OCI-LY1 (cell line): ENCODE measurements around the gene WDR5B.

Source experiments
- H2AFZ ChIP-seq: fragments of 200-600 bp; sonication (generic), shearing (Covaris generic); 2 replicates; pipeline ENCODE4 v1.6.0; 2014; ENCODE audit warnings: antibody characterized with exemption, mild to moderate bottlenecking, low read length
- H3F3A ChIP-seq: fragments of 200-600 bp; sonication (generic), shearing (Covaris generic); 2 replicates; pipeline ENCODE4 v1.6.0; 2014; ENCODE audit warnings: mild to moderate bottlenecking, antibody characterized with exemption, low read length, moderate library complexity; ENCODE audit not compliant: insufficient read depth
- H3K27ac ChIP-seq: fragments of 200-600 bp; sonication (generic); 2 replicates; pipeline ENCODE4 v1.5.1; 2014; ENCODE audit warnings: low read length, mixed run types, mild to moderate bottlenecking, low read depth; ENCODE audit not compliant: poor library complexity, severe bottlenecking
- H3K27me3 ChIP-seq: fragments of 200-600 bp; sonication (generic); 2 replicates; pipeline ENCODE4 v1.6.0; 2014; ENCODE audit warnings: antibody characterized with exemption, mild to moderate bottlenecking, low read length, moderate library complexity; ENCODE audit not compliant: insufficient read depth
- H3K36me3 ChIP-seq: fragments of 200-600 bp; sonication (generic); 2 replicates; pipeline ENCODE4 v1.6.1; 2014; ENCODE audit warnings: mild to moderate bottlenecking, antibody characterized with exemption, low read length, moderate library complexity, mixed read lengths; ENCODE audit not compliant: insufficient read depth
- H3K4me1 ChIP-seq: fragments of 200-600 bp; sonication (generic); 2 replicates; pipeline ENCODE4 v1.5.1; 2014; ENCODE audit warnings: mild to moderate bottlenecking, low read length, moderate library complexity; ENCODE audit not compliant: insufficient read depth, severe bottlenecking
- H3K4me2 ChIP-seq: fragments of 200-600 bp; sonication (generic), shearing (Covaris generic); 2 replicates; pipeline ENCODE4 v1.6.1; 2014; ENCODE audit warnings: low read length
- H3K4me3 ChIP-seq: fragments of 200-600 bp; sonication (generic); 2 replicates; pipeline ENCODE4 v1.5.1; 2014; ENCODE audit warnings: low read length, low read depth, mild to moderate bottlenecking, mixed read lengths; ENCODE audit not compliant: poor library complexity, severe bottlenecking
- H3K79me2 ChIP-seq: fragments of 200-600 bp; shearing (Covaris generic); 2 replicates; pipeline ENCODE4 v1.6.1; 2016; ENCODE audit warnings: mixed run types, low read length, mixed read lengths; ENCODE audit not compliant: insufficient read depth
- H3K9ac ChIP-seq: fragments of 200-600 bp; sonication (generic), shearing (Covaris generic); 2 replicates; pipeline ENCODE4 v1.6.1; 2014; ENCODE audit warnings: mild to moderate bottlenecking, low read length, mixed read lengths
- H3K9me2 ChIP-seq: fragments of 200-600 bp; sonication (generic), shearing (Covaris generic); 2 replicates; pipeline ENCODE4 v1.6.1; 2014; ENCODE audit warnings: low read depth, mild to moderate bottlenecking, low read length, mixed read lengths
- H3K9me3 ChIP-seq: fragments of 200-600 bp; shearing (Covaris generic); 2 replicates; pipeline ENCODE4 v1.6.1; 2014; ENCODE audit warnings: low read length, mixed read lengths
- H4K20me1 ChIP-seq: fragments of 200-600 bp; sonication (generic), shearing (Covaris generic); 2 replicates; pipeline ENCODE4 v1.6.0; 2016; ENCODE audit warnings: mild to moderate bottlenecking, low read length; ENCODE audit not compliant: insufficient read depth
- EZH2 ChIP-seq: fragments of 200-600 bp; sonication (generic), shearing (Covaris generic); IDR thresholded peaks from 2 replicates; pipeline ENCODE4 v1.8.0; 2017; ENCODE audit warnings: borderline replicate concordance, mixed run types, mild to moderate bottlenecking, antibody characterized with exemption, low read length, moderate library complexity, mixed read lengths
- TF ChIP-seq, protein P1 (sequence below): fragments of 200-600 bp; sonication (generic), shearing (Covaris generic); IDR thresholded peaks from 2 replicates; pipeline ENCODE4 v1.5.1; 2017; ENCODE audit warnings: mild to moderate bottlenecking, antibody characterized with exemption, low read length, moderate library complexity, mixed read lengths

Gene WDR5B

GRCh38 chr3:122389197-122389596, 26.7 kb downstream of the WDR5B start:
- Histone ChIP-seq H3K4me3 (no peak overlapping the region), H3K4me2 (no peak overlapping the region), H3K9ac (no peak overlapping the region), H3F3A (no peaks in the 10 kb centered on the region; the same call in 1 of the 2 replicates), H3K36me3 (peaks cover 29% of the 10 kb centered on the region), H3K9me2 (no peaks in the 10 kb centered on the region), H4K20me1 (no peaks in the 10 kb centered on the region), H3K27me3 (no peaks in the 10 kb centered on the region), H3K27ac (no peak overlapping the region), H3K79me2 (peaks cover 35% of the 10 kb centered on the region; the same call in 1 of the 2 replicates), H2AFZ (no peak overlapping the region), H3K4me1 (peaks cover 41% of the 10 kb centered on the region), H3K9me3 (no peaks in the 10 kb centered on the region)
- TF ChIP-seq EZH2, result no peak
- TF ChIP-seq, protein P1, sequence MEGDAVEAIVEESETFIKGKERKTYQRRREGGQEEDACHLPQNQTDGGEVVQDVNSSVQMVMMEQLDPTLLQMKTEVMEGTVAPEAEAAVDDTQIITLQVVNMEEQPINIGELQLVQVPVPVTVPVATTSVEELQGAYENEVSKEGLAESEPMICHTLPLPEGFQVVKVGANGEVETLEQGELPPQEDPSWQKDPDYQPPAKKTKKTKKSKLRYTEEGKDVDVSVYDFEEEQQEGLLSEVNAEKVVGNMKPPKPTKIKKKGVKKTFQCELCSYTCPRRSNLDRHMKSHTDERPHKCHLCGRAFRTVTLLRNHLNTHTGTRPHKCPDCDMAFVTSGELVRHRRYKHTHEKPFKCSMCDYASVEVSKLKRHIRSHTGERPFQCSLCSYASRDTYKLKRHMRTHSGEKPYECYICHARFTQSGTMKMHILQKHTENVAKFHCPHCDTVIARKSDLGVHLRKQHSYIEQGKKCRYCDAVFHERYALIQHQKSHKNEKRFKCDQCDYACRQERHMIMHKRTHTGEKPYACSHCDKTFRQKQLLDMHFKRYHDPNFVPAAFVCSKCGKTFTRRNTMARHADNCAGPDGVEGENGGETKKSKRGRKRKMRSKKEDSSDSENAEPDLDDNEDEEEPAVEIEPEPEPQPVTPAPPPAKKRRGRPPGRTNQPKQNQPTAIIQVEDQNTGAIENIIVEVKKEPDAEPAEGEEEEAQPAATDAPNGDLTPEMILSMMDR, result no peak

DNA sequence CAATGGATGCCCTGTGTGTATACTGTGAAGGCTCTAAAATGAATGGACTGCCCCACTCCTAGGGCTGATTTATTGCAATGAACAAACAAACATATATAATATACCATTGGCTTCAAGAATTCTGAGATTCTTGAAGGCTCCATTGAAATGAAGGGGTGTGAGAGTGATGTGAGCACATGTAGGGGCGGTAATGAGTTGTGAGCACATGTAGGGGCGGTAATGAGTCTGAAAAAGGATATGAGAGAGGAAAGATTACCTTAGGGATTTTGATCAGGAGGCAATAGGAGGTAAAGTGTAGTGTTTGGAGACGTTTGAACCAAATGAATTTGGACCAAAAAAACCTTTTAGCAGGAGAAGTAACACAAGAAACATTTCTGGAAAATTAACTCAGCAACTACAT, 28.2 kb downstream of the WDR5B start:
- Histone ChIP-seq H4K20me1 (no peaks in the 10 kb centered on the region), H3K27me3 (no peaks in the 10 kb centered on the region), H3K4me1 (peaks cover 46% of the 10 kb centered on the region), H3K4me3 (no peak overlapping the region), H3F3A (no peaks in the 10 kb centered on the region; the same call in 1 of the 2 replicates), H3K27ac (no peak overlapping the region), H3K79me2 (peaks cover 37% of the 10 kb centered on the region), H3K36me3 (peaks cover 19% of the 10 kb centered on the region; the same call in 1 of the 2 replicates), H3K9ac (no peak overlapping the region), H3K9me3 (no peaks in the 10 kb centered on the region), H3K9me2 (no peaks in the 10 kb centered on the region), H2AFZ (no peak overlapping the region), H3K4me2 (no peak overlapping the region; the same call in 1 of the 2 replicates)
- no peak for TF ChIP-seq EZH2
- TF ChIP-seq, protein P1, result peak; percentile 4; the same call in 1 of the 2 replicates

- Histone ChIP-seq H2AFZ (peak within 1 kb of the TSS; percentile 90), H3K27me3 (no peaks in the 10 kb centered on the region), H4K20me1 (no peaks in the 10 kb centered on the region), H3K9me3 (no peaks in the 10 kb centered on the region), H3K9me2 (no peaks in the 10 kb centered on the region), H3K4me3 (peak within 1 kb of the TSS; percentile 89), H3K9ac (peak within 1 kb of the TSS; percentile 89), H3K27ac (peak within 1 kb of the TSS; percentile 76), H3K79me2 (peaks cover 49% of the 10 kb centered on the region), H3K4me1 (peaks cover 54% of the 10 kb centered on the region), H3F3A (no peaks in the 10 kb centered on the region; the same call in 1 of the 2 replicates), H3K4me2 (peak within 1 kb of the TSS; percentile 98), H3K36me3 (peaks cover 19% of the 10 kb centered on the region; the same call in 1 of the 2 replicates)
- no peak for TF ChIP-seq EZH2
- TF ChIP-seq, protein P1, result peak; percentile 82
These were observed 31.8 kb downstream of the WDR5B start, which contains the start of gene FAM162A for GRCh38 chr3:122383771-122384697. TSS of gene FAM162A (plus strand) at chr3:122384182. CDS start at chr3:122384266, 84 bp downstream.
